HG02938 (cell line): Measurements from ENCODE around the gene OR2C1.
A peak's percentile ranks its signal among the peaks of the same experiment; 100 is the strongest.

Source experiments
- ATAC-seq: cut with Tn5 transposase; IDR thresholded peaks from one replicate; pipeline ENCODE4 v1.9.1; 2021; ENCODE audit warnings: mild to moderate bottlenecking, moderate library complexity; ENCODE audit not compliant: unreplicated experiment

OR2C1 gene

GRCh38 chr16:3389663-3390338, 34.1 kb downstream of the OR2C1 start:
- no peak for ATAC-seq

- no peak for ATAC-seq
These were observed 44.7 kb downstream of the OR2C1 start for GRCh38 chr16:3400446-3400778.

- peak; percentile 96 for ATAC-seq
These were observed 45.3 kb downstream of the OR2C1 start, which contains the start of the genes ZNF174 and ZSCAN32 for GRCh38 chr16:3400779-3401688. ZNF174 (plus strand) TSS chr16:3401215; CDS start chr16:3402005, 790 bp downstream. ZSCAN32 (minus strand) TSS chr16:3401004; CDS start chr16:3397557, 3,447 bp downstream.

- ATAC-seq, result no peak
These were observed 46.2 kb downstream of the OR2C1 start for GRCh38 chr16:3401719-3402397.
